Endothelial cell (in vitro differentiated cells): ENCODE results near the gene WWC1. TPM values are rescaled to one million over a fixed set of nuclear protein-coding genes. Genes with fewer than 3 reads are reported as not detected.

Experiments used
- DNase-seq: peaks from one replicate; pipeline ENCODE4 v3.0.0; 2021; ENCODE audit warnings: low spot score
- H3K27ac Mint-ChIP-seq: one replicate; pipeline ENCODE4 v1.8.0; 2021; ENCODE audit warnings: mixed read lengths, inconsistent platforms; ENCODE audit not compliant: unreplicated experiment
- H3K27me3 Mint-ChIP-seq: one replicate; pipeline ENCODE4 v1.8.0; 2021; ENCODE audit warnings: mild to moderate bottlenecking, moderate library complexity, mixed read lengths, inconsistent platforms; ENCODE audit not compliant: unreplicated experiment
- H3K36me3 Mint-ChIP-seq: one replicate; pipeline ENCODE4 v1.8.0; 2021; ENCODE audit warnings: mild to moderate bottlenecking, low read depth, mixed read lengths, inconsistent platforms; ENCODE audit not compliant: unreplicated experiment
- H3K4me1 Mint-ChIP-seq: one replicate; pipeline ENCODE4 v1.8.0; 2021; ENCODE audit warnings: mild to moderate bottlenecking, mixed read lengths, inconsistent platforms; ENCODE audit not compliant: unreplicated experiment
- H3K4me3 Mint-ChIP-seq: one replicate; pipeline ENCODE4 v1.8.0; 2021; ENCODE audit warnings: mild to moderate bottlenecking, mixed read lengths, inconsistent platforms; ENCODE audit not compliant: unreplicated experiment
- H3K9me3 Mint-ChIP-seq: one replicate; pipeline ENCODE4 v1.8.0; 2021; ENCODE audit warnings: mixed read lengths, inconsistent platforms; ENCODE audit not compliant: unreplicated experiment
- CTCF ChIP-seq: fragments of 200-600 bp; sonication (generic); IDR thresholded peaks from one replicate; pipeline ENCODE4 v1.5.0; 2021; ENCODE audit warnings: antibody characterized with exemption; ENCODE audit not compliant: unreplicated experiment
- total RNA-seq: library from RNA; stranded (reverse); fragmentation: NEBNext Ultra II Directional; extraction: Animal tissue kit (Norgen Biotek cat#: 25700); gene quantifications from one replicate; pipeline ENCODE4 v1.2.1, GENCODE V29; 2021; ENCODE audit not compliant: unreplicated experiment

The WWC1 gene
- total RNA-seq, 1 donor from 2014 or later: 1.1 TPM

- no peak overlapping the region for H3K27ac Mint-ChIP-seq
- TF ChIP-seq CTCF: no peak
- H3K27me3 Mint-ChIP-seq: peaks cover 3% of the 10 kb centered on the region
- peaks cover 2% of the 10 kb centered on the region for H3K4me1 Mint-ChIP-seq
- H3K4me3 Mint-ChIP-seq: no peak overlapping the region
- H3K36me3 Mint-ChIP-seq: no peaks in the 10 kb centered on the region
- DNase-seq: no peak
- no peaks in the 10 kb centered on the region for H3K9me3 Mint-ChIP-seq
Measured at GRCh38 chr5:168469816-168470215, 178.4 kb downstream of the WWC1 start.

- Mint-ChIP-seq H3K36me3 (no peaks in the 10 kb centered on the region), H3K4me1 (peaks cover 2% of the 10 kb centered on the region), H3K4me3 (no peak overlapping the region), H3K27me3 (peaks cover 3% of the 10 kb centered on the region), H3K27ac (no peak overlapping the region), H3K9me3 (no peaks in the 10 kb centered on the region)
- DNase-seq: no peak
- no peak for TF ChIP-seq CTCF
Measured at GRCh38 chr5:168471785-168472184, 180.3 kb downstream of the WWC1 start.

GRCh38 chr5:168472329-168472728 lies 180.9 kb downstream of the WWC1 start:
- peaks cover 3% of the 10 kb centered on the region for H3K27me3 Mint-ChIP-seq
- H3K27ac Mint-ChIP-seq: no peak overlapping the region
- H3K4me1 Mint-ChIP-seq: peaks cover 2% of the 10 kb centered on the region
- H3K4me3 Mint-ChIP-seq: no peak overlapping the region
- no peak for TF ChIP-seq CTCF
- no peaks in the 10 kb centered on the region for H3K36me3 Mint-ChIP-seq
- DNase-seq: no peak
- no peaks in the 10 kb centered on the region for H3K9me3 Mint-ChIP-seq

GRCh38 chr5:168474319-168474718 lies 182.9 kb downstream of the WWC1 start:
- no peak for DNase-seq
- Mint-ChIP-seq H3K4me3 (no peak overlapping the region), H3K27ac (no peak overlapping the region), H3K27me3 (no peaks in the 10 kb centered on the region), H3K36me3 (no peaks in the 10 kb centered on the region), H3K4me1 (peaks cover 2% of the 10 kb centered on the region), H3K9me3 (no peaks in the 10 kb centered on the region)
- TF ChIP-seq CTCF: no peak

- Mint-ChIP-seq H3K9me3 (no peaks in the 10 kb centered on the region), H3K27ac (no peak overlapping the region), H3K27me3 (no peaks in the 10 kb centered on the region), H3K4me3 (no peak overlapping the region), H3K4me1 (peaks cover 2% of the 10 kb centered on the region), H3K36me3 (no peaks in the 10 kb centered on the region)
- no peak for TF ChIP-seq CTCF
- no peak for DNase-seq
Measured at GRCh38 chr5:168477060-168477459, 185.6 kb downstream of the WWC1 start.
